ENCODE results near the gene TMEM82.

- TF ChIP-seq ZNF830 (tag by site-specific recombination; IDR thresholded peaks at IDR 0.05; ENCODE audit: low read depth) (no peak), CTCF (tag by site-specific recombination; IDR thresholded peaks at IDR 0.05) (no peak), ZNF202 (tag by site-specific recombination; IDR thresholded peaks at IDR 0.05; ENCODE audit: borderline replicate concordance) (no peak), SETDB1 (IDR thresholded peaks at IDR 0.05; ENCODE audit: insufficient read length, low read length) (no peak), YY1 (tag by site-specific recombination; IDR thresholded peaks at IDR 0.05) (no peak), TCF7L2 (IDR thresholded peaks at IDR 0.05; ENCODE audit: borderline replicate concordance, low read depth, low read length) (no peak)
These were observed 35.5 kb upstream of the TMEM82 start for GRCh38 chr1:15706751-15707150.
